HG02852 (cell line): ENCODE results near the gene PCDHA7.
"Not testable (repeated sequence)": the region's sequence is repeated elsewhere in the genome, so short reads cannot be mapped to it uniquely, and the experiment has no call there.

Experiments used
- ATAC-seq: cut with Tn5 transposase; IDR thresholded peaks from one replicate; pipeline ENCODE4 v1.9.1; 2021; ENCODE audit warnings: mild to moderate bottlenecking, moderate library complexity; ENCODE audit not compliant: unreplicated experiment

PCDHA7 gene

GRCh38 chr5:140822969-140823368, 11.1 kb upstream of the PCDHA7 start:
- not testable (repeated sequence) for ATAC-seq

GRCh38 chr5:140823475-140823874, 10.6 kb upstream of the PCDHA7 start:
- ATAC-seq: no peak

GRCh38 chr5:140827704-140828361, 6.2 kb upstream of the PCDHA7 start, which contains the start of gene PCDHA6:
PCDHA6 (plus strand) TSS chr5:140827960; CDS start chr5:140828092, 132 bp downstream.
- ATAC-seq: no peak

GRCh38 chr5:140828362-140828737, 5.7 kb upstream of the PCDHA7 start:
- no peak for ATAC-seq

GRCh38 chr5:140829511-140830501, 4.3 kb upstream of the PCDHA7 start:
- not testable (repeated sequence) for ATAC-seq

GRCh38 chr5:140834439-140835008, 455 bp downstream of the PCDHA7 start:
- not testable (repeated sequence) for ATAC-seq

- ATAC-seq: no peak
Measured at GRCh38 chr5:140835622-140836510, 1.8 kb downstream of the PCDHA7 start.

- ATAC-seq: no peak
Measured at GRCh38 chr5:140840978-140841962, 7.2 kb downstream of the PCDHA7 start, which contains the start of gene PCDHA8. PCDHA8 (plus strand) TSS chr5:140841187; CDS start chr5:140841322, 135 bp downstream.

- ATAC-seq: no peak
Measured at GRCh38 chr5:140842798-140843733, 9.0 kb downstream of the PCDHA7 start.

GRCh38 chr5:140848139-140849102, 14.4 kb downstream of the PCDHA7 start, which contains the start of gene PCDHA9:
PCDHA9 (plus strand) TSS chr5:140848382; CDS start chr5:140848496, 114 bp downstream.
- not testable (repeated sequence) for ATAC-seq

GRCh38 chr5:140849831-140850634, 16.0 kb downstream of the PCDHA7 start:
- ATAC-seq: not testable (repeated sequence)

GRCh38 chr5:140855772-140856674, 22.0 kb downstream of the PCDHA7 start, which contains the start of gene PCDHA10:
PCDHA10 (plus strand) TSS chr5:140855897; CDS start chr5:140856049, 152 bp downstream.
- ATAC-seq: no peak

GRCh38 chr5:140857177-140857986, 23.3 kb downstream of the PCDHA7 start:
- ATAC-seq: no peak

GRCh38 chr5:140857987-140858240, 23.8 kb downstream of the PCDHA7 start:
- ATAC-seq: no peak
